Fibroblast of skin of right biceps (primary cell): ENCODE results near the gene MYL5.

Source experiments
- DNase-seq: peaks from one replicate; pipeline ENCODE4 v3.0.0-alpha.2; 2013

MYL5 gene

DNA sequence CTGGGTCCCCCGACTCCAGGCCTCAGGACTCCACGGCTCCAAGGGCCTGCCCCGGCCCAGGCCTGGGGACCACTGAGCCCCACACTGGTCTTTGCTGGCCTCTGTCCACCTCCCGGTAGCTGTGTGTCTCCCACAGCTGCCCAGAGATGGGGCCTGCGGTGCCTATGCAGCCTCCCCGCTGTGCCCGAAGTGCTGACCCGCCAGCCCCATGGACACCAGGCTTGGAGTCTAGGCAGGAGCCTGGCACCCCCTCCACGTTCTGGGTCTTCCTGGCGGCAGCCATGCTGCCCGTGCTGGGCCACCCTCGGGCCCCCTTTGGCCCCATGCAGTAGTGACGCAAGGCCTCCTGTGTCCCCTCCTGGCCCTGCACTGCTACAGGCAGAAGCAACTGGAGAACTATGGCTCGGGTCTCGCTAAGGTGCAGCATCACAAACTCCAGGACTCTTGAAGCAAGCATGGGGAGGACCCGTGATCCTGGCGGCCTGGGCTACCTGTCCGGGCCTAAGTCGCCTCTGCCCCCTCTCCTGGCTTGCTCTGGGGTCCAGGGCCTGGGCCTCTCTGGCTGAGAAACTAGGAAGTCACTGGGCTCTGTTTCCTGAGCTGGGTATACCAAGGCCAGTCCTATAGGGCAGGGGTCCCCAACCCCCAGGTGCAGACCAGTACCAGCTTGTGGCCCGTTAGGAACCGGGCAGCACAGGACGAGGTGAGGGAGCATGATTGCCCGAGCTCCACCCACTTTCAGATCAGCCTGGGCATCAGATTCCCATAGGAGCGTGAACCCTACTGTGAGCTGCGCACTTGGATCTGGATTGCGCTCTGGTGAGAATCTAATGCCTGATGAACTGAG lies 917 bp downstream of the MYL5 start:
- DNase-seq = no peak

DNA sequence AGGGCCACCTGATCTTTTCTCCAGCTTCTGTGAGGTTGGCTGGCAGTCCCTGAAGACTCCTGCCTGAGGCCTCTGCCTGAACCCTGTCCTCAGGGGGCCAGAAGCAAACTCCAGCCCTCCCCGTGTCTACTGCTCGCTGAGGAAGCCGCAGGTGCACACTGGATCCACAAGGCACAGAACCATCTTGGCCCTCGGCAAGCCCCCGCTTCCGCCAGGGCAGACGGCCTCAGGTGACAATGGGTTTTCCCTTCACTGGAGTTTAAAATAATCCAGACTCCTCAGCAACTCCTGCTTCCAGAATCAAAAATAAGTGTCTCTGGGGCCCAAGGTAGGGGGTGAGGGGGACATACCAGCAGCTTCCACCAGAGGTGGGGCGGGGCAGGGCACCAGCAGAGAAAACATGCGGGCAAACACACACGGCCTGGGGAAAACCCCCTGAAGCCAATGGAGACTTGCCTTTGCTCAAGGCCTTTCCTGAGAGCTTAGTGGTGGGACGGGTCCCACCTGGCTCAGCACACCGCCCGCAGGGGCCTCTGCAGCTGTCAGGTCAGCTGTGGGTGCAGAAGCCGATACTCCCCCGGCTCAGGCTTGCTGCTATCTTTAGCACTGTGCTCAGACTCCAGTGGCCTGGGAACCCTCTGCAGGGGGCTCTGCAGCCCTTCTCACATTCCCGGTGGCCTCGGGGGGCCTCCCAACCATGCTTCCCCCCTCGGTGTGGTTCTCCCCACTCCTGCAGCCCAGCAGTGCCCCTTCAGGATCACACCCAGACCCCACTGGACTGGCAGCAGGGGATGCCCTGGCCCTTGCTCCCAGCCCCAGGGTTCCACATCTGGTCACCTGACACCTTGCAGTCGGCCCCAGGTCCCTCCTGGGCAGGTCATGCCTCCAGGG lies 1.9 kb downstream of the MYL5 start:
- DNase-seq = no peak

DNA sequence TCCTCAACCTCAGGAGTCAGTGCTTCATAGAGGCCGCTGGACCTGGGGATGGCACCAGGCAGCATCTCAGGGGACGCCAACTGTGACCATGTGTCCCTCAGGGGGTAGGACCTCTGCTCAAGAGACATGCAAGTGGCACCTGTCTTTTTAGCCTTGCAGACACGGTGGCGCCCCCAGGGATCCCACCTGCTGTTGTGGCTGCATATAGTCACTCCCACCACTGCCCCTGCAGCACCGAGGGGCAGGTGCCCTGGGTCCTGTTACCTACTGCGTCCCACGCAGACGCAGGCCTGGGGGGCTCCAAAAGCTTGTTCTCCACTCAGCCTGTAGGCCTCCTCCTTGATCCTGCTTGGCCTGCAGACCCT lies 2.5 kb downstream of the MYL5 start:
- DNase-seq = no peak

DNA sequence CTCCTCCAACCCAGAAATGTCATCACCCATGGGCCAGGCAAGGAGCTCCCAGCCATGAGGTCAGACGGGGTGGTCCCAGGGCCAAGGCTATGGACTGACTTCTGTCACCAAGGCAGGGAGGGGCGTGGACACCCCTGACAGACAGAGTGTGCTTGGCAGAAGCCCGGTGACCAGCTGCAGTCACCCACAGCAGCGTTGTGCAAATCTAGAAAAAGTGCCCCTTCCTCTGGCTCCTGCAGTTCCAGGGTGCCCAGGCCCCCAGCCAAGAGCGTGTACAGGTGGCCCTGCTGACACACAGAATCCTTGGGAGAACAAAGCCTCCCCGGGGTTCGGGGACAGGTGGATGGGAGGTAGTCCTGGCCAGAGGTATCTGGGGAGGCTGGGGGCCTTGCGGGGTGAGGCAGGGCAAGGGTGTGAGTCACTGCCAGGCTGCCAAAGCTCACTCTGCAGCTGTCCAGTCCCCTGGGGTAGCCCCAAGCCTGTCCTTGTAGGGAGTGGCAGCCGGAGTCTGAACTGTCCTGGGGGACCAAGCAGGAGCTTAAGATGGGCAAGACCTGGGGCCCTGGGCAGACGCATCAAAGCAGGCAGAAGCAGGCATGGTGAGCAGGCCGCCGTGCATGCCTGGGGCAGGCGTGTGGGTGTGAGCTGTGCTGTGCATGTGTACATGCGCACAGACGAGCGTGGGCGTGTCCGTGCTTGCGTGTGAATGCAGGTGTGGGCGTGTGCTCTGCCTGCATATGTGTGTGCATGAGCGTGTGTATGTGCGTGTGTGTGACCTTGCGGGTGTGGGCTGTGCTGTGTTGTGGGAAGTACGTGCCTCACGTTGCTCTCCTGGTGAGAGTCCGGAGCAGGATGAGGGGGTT lies 3.3 kb downstream of the MYL5 start:
- DNase-seq = no peak

DNA sequence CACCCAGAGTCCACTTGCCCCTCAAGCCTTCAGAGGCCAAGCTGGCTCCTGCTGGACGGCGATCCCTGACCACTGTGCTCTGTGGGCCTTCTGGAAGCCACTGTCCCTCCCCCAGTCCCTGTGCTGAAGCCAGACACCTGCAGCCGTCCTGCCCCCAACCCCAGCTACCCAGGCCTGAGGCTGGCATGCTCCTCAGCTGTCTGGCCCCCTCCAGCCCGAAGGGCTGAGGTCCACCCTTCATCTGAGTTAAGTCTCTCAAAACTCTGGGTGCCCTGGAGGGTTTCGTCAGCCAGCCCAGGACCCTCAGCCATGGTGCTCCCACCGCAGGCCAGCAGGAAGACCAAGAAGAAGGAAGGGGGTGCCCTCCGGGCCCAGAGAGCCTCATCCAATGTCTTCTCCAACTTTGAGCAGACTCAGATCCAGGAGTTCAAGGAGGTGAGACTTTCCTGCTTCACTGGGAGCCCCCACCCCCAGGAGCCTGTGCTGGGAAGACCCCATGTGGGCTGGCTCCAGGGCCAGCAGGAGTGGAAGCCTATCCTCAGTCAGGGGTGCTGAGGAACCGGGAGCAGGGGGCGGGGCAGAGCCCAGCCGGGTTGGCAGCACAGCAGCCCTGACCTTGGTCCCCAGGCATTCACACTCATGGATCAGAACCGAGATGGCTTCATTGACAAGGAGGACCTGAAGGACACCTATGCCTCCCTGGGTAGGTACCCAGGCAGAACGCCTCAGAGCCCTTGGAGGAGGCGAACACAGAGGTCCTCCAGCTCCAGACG lies 4.2 kb downstream of the MYL5 start:
- no peak for DNase-seq

DNA sequence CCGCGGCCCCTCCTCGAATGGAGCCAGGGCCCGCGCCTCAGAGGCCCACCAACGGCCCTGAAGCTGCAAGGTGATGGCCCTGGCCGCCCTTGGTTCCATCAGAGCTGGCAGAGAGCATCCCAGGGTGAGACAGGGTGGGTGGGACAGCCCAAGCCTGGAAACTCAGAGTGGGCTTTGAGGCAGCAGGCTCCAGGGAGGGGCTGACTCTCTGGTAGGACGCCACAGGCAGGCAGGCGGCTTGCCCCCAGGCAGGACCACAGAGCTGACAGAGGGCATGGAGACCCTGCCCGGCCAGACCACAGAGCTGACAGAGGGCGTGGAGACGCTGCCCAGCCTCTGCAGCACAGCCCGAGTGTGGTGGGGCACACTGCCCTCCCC lies 4.8 kb downstream of the MYL5 start:
- no peak for DNase-seq

DNA sequence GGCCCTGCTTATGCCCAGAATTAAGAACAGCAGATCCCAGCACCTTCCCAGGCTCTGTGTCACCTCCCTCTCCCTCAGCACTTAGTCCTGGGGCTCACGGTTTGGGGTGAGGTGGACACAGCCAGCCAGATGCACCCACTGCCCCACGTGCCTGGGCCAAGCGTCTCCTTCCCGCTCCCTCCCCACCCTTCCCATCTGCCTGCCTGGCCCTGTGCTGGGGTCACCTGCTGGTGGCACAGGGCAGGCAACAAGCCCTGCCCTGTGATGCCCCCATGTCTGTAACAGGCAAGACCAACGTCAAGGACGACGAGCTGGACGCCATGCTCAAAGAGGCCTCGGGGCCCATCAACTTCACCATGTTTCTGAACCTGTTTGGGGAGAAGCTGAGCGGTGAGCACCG lies 5.3 kb downstream of the MYL5 start:
- no peak for DNase-seq

DNA sequence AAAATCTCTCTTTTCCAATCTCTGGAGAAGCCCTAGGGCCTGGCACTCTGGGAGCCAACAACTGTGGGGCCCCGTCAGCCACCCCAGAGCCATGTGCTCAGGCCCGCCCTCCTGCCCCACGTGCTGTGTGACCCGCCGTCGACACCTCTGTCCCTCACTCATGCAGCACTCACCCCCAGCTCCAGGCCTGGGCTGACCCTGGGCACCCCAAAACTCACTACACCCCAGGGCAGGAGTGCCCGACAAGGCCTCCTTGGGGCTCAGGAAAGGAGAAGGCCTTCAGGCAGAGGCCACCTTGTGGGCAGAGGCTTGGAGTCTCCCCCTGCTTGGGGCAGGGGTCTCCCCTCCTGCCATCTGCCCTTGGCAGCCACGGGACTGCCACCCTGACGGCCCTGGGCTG lies 5.7 kb downstream of the MYL5 start:
- DNase-seq = no peak

DNA sequence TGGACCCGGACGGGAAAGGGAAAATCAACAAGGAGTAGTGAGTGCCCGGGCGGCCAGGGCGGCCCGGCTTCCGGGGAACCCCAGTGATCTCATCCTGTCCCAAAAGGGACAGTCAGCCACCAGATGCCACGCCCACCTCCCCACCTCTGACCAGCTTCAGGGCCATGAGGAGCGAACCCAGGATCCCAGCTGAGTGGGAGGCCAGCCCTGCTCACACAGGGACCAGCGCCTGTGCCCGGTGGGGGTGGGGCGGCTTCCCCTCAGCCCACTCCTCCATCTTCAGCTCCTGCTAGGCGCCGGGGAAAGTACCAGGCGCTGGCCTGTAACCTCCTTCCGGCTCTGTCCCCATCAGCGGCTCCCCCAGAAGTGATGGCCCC lies 6.2 kb downstream of the MYL5 start:
- no peak for DNase-seq

DNA sequence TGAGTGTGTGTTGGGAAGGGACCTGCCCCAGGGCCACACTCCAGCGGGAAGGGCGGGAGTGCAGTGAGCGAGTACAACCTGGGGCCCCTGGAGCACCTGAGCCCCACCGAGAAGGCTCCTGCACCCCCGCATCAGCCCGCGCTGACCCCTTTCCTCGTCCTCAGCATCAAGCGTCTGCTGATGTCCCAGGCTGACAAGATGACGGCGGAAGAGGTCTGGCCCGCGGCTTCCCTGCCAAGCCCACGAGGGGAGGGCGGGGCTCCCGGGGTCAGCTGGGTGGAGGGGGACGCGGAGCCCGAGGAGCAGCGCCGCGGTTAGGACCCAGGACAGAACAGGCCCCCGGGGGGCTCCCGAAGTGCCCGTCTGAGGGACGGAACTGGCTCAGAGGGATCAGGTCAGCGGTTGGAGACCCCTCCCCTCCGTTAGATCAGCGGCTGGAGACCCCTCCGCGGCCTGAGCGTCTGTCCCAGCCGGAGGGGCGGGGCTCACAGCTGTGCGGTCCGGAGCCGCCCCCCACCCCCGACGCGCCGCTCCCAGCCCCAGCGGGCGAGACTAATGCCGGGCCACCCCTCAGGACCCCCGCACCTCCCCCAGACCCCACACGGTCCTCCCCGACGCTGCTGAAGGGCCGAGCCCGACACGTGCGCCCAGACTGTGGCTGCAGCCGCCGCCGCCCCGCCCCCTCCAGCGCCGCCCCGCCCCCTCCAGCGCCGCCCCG lies 6.7 kb downstream of the MYL5 start:
- DNase-seq = peak; percentile 35

DNA sequence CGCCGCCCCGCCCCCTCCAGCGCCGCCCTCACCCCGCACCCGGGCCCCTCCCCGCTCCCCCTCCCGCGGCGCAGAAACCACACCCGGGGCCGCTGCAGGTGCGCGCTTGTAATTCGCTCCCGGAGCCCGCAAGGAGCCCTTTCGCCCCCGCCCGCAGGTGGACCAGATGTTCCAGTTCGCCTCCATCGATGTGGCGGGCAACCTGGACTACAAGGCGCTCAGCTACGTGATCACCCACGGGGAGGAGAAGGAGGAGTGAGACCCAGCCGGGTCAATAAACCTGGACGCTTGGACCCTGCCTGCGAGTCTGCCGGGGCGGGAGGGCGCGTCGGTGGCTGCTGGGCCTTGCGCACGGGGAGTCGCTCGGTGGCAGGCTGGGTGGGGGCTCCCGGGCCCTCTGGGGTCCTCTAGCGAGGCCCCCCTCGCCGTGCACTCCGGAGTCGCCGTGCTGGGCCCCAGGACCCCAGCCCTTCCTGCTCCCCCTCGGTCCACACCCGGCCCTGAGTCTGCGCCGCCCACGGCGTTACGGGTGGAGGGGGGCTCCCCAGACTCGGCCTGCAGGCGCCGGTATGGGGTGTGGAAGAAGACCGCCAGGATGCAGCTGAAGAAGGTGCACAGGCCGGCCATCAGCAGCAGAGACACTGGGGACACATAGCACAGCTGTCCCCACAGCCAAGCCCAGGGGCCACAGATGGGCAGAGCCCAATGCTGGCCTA lies 7.6 kb downstream of the MYL5 start:
- no peak for DNase-seq

DNA sequence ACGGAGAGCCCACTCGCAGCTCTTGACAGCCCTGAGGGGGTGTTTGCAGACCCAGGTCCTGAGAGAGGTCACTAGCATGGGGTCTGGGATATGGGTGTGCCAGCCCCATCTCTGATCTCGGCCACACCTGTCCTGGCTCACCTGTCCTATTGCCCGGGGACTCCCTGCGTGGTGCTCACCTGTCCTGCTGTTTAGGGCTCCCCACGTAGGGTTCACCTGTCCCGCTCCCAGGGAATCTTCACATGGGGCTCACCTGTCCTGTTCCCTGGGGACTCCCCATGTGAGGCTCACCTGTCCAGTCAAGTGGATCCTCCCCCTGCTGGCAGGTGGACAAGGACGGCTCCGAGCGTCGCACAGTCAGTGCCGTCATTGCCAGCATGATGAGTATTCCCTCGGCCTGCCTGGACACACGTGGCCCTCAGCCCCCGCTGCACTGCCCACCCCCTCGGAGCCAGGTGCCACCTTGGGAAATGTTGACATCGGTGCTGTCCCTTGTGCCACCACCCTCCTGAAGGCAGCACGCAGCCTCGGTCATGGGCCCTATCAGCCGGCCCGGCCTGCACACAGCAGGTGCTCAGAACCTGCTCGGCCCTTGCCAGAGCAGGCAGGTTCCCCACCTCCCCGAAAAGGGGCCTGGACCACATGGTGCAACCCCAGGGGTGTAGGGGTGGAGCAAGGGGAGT lies 8.3 kb downstream of the MYL5 start:
- DNase-seq = no peak

DNA sequence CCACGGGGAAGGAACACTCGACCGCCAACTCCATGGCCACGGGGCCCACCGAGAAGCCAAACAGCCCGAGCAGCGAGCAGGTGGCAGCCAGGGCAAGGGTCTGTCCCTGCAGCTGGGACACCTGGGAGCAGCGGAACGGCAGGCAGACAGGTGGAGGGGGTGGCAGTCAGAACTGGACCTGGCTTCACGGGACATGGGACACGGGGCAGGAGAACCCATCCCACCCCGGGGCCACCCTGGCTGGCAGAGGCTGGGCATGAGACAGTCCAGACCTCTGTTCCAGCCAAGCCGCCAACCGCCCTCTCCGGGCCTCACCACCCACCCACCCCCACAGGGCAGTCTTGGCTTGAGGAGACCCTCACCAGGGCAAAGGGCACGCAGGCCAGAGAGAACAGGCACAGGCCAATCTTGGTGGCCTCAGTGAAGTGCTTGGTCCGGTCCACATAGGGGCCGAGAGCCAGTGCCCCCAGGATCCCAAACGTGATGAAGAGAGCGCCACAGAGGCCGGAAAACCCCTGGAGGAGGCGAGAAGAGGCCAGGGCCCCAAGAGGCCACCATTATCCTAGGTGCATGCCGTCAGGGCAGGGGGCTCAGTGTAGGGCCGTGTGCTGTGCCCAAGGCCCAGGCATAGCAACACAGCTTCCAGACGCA lies 9.0 kb downstream of the MYL5 start:
- DNase-seq = no peak

DNA sequence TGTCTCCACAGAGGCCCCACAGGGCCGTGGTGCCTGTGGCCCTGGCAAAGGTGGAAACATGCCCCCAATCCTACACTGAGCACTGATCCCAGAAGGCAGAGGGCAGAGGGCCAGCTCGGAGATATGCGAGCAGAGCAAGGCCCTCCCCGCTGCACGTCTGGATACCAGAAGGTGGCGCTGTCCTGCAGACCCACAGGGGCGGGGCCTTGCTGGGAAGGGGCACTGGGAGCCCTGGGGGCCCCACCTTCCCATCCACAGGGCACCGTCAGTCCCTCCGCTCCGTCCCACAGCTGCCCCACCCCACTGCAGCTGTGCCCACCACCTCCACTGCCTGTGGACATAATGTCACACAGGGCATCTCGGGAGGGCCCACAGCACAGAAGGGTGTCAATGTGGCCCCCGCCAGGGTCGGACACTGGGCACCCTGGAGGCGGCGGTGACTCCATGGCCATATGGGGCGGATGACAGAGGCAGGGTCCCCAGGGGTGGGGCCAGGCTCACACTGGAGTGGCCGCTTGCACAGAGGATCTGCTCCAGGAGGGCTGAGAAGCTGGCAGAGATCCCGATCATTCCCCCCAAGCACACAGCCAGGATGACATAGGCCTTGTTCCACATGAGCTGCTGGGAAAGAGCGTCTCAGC lies 9.8 kb downstream of the MYL5 start:
- peak; percentile 52 for DNase-seq

DNA sequence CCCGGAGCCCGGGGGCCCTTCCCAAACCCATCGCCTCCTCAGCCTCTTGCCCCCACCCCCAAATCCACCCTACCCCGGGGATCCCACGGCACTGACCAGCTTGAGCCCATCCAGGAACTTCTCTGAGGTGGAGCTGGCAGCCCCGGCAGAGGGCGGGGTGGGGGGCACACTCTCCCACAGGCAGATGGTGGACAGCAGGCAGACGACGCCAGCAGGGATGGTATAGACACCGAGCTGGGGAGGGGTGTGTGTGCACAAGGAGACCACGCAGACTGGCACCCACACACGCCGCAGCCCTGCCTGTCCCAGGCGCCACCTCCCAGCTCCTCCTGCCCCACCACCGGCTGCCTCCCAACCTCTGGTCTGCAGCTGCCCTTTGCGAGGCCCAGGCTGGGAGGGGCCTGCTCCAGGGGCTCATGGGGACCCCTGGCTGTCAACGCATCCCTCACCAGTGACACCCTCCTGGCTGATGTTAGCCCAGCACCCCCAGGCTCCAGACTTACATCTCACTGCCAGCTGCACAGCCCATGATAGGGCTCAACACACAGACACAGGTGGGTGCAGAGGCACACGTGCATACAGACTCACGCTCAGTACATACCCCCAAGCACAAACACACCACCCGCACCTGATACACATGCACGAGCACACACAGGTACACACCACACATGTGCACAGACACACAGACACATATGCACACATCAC lies 10.4 kb downstream of the MYL5 start:
- no peak for DNase-seq

DNA sequence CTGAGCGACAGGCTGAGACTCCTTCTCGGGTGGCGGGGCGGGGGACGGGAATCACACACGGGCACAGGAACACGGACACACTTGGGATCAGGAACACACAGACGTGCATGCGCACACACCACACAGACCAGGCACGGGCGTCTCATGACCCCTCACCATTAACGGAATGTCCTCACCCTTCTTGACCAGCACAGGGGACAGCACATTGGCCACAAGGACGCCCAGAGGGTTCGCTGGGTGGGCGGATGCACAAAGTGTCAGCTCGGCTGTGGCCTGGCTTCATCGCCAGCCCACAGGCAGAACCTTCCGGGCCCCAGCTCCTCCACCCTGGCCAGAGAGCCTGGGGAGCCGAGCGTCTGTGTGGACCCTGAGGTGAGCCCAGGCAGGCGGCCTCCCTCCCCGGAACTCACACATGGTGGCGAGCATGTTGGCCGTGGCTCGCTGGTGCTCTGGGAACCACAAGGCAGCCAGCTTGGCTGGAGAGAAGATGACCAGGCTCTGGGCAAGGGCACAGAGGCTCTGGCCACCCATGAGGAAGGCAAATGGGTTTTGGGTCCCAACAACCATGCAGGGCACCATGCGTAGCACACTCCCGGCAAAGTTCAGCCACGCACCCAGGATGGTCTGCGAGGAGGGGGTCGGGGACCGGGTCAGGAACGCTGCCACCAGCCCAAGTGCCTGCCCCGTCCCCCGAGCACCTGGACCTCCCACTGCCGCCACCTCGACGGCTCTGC lies 11.5 kb downstream of the MYL5 start:
- DNase-seq = no peak

DNA sequence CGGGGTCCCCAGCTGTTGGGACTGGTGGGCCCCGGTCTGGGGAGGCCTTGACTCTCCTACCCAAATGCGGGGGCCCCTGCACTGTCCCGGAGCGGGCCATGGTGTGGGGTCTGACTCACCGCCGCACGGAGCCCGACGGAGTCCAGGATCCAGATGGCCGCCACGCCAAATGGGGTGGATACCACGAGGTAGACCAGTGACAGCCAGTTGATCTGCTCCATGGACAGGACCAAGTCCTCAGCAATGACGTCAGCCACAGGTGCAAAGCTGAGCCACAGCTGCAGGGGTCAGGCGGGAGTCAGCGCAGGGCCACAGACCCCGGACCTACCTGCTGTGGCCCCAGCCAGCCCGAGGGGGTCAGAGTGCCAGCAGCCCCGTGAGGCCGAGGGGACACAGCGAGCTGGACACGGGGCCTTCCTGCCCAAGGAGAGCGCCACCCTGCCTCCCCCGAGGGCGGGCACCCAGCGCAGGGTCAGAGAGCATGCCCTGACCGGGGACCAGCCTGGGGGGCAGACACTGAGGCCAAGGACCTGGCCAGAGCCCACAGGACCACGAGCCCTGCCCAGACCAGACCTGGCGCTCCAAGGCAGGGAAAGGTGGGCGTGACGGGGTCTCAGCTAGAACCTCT lies 12.2 kb downstream of the MYL5 start:
- no peak for DNase-seq
